Measurements from ENCODE around the gene NPTN.

GRCh38 chr15:73573572-73573971, 59.6 kb downstream of the NPTN start:
- no peak for TF ChIP-seq CTCF (optimal IDR thresholded peaks at IDR 0.05 in 1 of 3, IDR thresholded peaks at IDR 0.05 in 1 of 3, conservative IDR thresholded peaks at IDR 0.05 in 1 of 3; ENCODE audit: extremely low read depth in 1 of 3, insufficient read depth in 2 of 3, low read length in 3 of 3)
- TF ChIP-seq EZH2 (IDR thresholded peaks at IDR 0.05; ENCODE audit: low read length): no peak

Data from keratinocyte (primary cell).